ENCODE data around the gene PCED1A.

Gene PCED1A

DNA sequence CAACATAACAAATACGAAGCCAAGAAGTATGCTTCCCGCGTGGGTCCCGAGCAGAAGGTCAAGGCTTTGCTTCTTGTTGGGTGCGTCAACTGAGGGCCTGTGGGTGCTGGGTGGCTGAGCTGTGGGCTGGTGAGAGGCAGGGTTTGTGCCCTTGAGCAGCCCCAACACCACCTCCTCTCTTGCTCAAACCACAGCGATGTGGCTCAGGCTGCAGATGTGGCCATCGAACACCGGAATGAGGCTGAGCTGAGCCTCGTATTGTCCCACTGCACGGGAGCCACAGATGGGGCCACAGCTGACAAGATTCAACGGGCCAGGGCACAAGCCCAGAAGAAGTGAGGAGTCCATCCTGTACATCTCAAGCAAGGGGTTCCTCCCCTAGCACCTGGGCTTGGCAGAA lies 25.8 kb upstream of the PCED1A start:
- DNase-seq (ENCODE audit: low read depth in 2 of 2, low spot score in 1 of 2), result no peak

DNA sequence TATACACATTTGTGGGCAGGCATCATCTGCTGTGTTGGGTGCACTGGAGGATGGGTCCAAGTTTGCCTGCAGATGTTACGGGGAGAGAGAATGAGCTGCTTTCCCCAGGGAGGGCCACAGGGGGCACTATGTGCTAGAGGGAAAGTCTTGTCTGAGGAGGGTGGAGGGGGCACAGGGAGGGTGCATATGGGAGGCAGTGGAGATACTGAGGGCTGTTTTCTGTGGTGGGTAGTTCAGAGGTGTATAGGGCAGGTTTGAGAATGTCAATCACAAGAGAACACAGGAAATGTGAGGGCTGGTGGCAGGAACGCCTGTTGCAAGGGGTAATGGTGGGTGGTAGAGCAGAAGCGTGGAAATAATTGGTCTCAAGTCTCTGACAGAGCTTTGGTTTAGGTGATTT lies 25.2 kb upstream of the PCED1A start:
- DNase-seq (ENCODE audit: low read depth in 2 of 2, low spot score in 1 of 2), result peak; percentile 29 to 41

DNA sequence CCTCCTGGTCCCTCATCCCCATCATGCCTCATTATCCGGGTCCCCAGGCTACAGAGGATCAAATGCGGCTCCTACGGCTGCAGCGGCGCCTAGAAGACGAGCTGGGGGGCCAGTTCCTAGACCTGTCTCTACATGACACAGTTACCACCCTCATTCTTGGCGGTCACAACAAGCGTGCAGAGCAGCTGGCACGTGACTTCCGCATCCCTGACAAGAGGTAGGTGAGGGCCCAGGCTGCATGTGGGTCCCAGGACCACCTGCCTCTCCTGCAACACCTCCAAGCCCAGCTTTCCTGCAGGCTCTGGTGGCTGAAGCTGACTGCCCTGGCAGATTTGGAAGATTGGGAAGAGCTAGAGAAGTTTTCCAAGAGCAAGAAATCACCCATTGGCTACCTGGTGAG lies 24.6 kb upstream of the PCED1A start:
- DNase-seq (ENCODE audit: low read depth in 2 of 2, low spot score in 1 of 2), result no peak

DNA sequence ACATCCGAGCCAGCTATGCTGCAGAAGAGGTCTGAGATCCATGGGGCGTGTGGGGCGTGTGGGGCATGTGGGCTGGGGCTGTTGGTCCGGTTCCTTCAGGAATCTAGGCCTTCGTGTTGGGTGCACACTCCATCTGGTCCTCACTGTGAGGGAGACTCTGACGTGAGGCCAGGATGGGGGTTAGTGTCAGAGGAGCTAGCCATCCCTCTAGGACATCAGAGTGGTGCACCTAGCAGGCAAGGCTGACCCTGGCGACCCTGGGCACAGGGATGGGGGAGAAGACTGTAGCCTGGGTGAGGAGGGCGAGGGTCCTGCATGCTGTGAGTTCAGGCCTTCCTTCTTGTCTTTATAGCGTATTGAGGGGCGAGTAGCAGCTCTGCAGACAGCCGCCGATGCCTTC lies 24.2 kb upstream of the PCED1A start:
- no peak for DNase-seq (ENCODE audit: low read depth in 2 of 2, low spot score in 1 of 2)

DNA sequence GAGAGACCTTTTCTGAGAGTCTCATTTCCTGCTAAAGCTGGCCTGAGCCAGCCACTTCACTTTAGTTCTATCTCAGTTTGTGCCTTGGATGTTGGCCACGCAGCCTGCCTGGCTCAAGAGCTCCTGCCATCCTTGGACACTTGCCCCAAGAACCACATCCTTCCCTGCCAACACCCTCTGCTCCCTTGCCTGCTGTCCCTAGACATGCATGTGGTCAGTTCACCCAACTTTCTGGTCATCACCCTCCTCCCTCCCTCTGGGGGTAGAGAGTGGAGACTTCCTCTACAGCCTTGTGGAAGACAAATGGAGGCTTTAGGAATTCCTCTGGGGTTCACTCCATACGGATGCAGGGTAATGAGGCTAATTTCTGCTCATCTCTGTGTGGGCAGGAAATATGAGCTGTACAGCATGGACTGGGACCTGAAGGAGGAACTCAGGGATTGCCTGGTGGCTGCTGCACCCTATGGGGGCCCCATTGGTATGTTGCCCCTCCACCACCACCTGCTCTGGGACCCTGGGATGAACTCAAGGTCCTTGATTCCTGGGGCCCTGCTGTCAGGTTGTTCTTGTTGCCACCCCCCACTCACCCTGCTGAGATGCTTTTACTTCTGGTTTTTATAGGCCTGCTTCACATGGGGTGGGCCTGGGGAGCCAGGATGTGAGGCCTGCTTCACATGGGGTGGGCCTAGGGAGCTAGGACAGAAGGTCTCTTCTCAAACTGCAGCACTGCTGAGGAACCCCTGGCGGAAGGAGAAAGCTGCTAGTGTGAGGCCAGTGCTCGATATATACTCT lies 19.1 kb upstream of the PCED1A start:
- no peak for DNase-seq (ENCODE audit: low read depth in 2 of 2, low spot score in 1 of 2)

DNA sequence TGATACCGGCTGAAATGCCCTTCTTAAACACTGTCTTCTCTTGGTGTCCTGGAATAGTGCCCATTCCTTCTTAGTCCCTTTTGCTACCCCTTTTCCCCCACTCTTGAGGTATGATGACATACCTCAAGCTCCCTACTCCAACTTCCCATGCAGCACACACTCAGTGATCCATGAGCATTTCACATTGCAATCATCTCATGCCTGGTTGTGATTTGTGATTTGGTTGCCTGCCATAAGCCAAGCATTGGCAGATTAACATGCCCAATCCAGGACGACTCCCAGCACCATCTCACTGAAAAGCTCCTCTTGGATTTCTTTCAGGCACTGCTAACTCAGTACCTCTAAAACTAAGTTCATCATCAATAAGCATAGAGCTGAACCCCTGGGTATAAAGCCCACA lies 18.1 kb upstream of the PCED1A start:
- no peak for DNase-seq (ENCODE audit: low read depth in 2 of 2, low spot score in 1 of 2)

DNA sequence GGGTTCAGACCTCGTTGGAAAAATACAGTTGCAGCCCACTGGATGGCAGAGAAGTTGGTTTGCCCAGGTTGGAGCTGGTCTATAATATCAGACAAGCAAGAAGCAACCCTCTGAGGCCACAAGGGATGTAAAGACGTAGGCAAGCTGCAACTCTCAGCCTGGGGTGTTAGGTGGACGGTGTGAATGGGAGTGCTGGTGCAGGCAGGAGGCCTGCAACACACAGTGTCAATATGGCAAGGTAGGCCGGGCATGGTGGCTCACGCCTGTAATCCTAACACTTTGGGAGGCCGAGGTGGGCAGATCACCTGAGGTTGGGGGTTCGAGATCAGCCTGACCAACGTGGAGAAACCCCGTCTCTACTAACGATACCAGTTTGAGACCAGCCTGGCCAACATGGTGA lies 10.6 kb upstream of the PCED1A start:
- no peak for DNase-seq (ENCODE audit: low read depth in 2 of 2, low spot score in 1 of 2)

DNA sequence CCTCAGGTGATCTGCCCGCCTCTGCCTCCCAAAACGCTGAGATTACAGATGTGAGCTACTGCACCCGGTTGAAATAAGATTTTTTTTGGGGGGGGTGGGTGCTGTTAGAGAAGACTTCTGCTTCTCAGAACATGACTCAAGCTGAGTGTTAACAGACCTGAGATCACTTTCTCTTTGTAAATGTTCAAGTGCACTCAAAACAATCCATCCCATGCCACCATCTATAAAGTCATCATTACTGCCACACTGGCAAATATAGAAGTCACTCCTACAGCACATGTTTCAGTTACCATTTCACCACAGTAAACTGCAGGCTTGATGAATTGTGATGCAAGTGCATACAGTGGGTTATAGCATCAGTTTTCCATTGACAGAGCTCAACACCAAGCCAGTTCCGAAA lies 9.1 kb upstream of the PCED1A start:
- no peak for DNase-seq (ENCODE audit: low read depth in 2 of 2, low spot score in 1 of 2)

DNA sequence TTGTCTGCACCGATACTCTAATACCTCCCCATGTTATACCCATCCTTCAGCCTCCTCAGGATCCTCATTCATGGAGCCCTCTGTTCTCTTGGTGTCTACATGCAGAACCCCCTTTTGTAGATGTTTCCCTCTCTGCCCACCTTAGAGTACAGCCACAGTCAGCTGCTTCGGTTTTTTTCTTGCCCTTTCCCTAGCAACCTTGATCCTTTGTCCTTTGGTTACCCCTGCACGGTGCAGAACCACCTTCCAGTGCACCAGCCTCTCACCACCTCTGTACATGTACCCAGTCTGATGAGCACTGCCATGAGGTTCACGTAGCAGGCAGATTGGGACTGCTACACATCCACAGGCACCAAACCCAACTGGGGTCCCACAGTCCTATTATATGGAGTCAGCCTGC lies 7.3 kb upstream of the PCED1A start:
- DNase-seq (ENCODE audit: low read depth in 2 of 2, low spot score in 1 of 2), result no peak

DNA sequence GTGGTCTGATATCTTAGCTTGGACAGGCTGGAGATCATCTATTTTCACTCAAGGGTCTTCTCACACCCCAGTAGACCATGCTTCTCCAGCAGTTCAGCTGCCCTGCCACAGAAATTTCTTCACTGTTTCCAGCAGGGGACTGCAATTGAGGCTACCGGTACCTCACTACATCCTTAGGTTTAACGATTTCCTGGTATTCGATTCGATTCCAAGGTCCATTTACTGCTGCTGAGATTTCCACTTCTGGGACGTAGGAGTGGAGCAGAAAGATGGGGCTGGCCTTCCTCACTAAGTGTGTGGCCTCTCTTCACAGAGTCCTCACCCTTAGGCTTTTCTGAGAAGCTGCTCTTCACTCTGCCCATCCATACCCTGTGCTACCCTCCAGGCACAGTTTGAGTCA lies 6.2 kb upstream of the PCED1A start:
- DNase-seq (ENCODE audit: low read depth in 2 of 2, low spot score in 1 of 2), result no peak

DNA sequence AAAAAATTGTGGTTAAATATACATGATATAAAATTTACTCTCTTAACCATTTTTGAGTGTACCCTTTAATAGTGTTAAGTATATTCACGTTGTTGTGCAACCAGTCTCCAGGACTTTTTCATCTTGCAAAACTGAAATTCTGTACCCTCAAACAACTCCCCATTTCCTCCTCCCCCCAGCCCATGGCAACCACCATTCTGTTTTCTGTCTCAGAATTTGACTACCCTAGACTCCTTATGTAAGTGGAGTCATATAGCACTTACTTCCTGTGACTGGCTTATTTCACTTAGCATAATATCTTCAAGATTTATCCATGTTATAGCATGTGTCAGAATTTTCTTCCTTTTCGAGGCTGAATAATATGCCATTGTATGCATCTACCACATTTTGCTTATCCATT lies 5.2 kb upstream of the PCED1A start:
- DNase-seq (ENCODE audit: low read depth in 2 of 2, low spot score in 1 of 2), result no peak

DNA sequence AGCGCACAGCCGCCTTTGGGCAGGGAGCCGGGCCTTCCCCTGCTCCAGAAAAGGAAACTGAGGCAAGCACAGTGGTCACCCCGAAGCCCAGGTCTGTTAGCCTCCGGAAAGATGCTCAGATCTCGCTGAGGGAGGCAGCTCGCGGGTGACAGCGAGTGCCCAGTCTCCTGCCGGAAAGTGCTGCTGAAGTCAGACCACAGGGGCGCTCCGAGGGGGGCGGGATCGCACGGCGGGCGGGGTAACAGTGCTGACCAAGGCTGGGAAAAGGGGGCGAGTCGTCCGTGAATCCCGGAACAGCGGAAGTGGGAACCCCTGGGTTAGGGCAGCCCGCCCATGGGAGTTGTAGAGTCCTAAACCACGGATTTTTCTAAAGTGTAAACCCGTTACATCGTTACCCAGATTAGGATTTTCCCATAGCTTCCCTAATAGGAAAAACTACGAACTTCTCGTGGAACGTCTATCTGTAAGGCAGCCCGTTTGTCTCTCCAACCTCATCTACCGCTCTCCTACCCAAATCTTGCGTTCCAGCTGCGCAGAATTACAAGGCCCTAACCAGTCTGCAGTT lies 594 bp upstream of the PCED1A start:
- no peak for DNase-seq (ENCODE audit: low read depth in 2 of 2, low spot score in 1 of 2)

DNA sequence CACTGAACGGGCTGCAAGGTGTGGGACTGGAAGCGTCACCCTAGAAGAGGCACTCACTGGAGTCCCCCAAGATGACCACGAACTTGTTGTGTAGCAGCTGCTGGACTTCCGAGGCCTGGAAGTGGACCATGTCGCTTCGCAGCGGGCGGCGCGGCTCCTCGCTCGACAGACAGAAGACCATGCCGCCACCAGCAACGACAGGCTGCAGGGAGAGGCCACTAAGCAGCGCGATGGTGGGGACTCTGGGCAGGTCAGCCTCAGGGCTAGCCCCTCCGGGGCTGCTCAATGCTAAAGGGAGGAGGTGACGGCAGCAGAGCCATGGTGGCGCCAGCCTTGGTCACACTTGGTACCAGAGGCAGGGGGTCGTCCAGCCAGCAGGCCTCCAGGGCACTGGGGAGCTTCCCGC lies 720 bp downstream of the PCED1A start:
- DNase-seq (ENCODE audit: low read depth in 2 of 2, low spot score in 1 of 2), result no peak

DNA sequence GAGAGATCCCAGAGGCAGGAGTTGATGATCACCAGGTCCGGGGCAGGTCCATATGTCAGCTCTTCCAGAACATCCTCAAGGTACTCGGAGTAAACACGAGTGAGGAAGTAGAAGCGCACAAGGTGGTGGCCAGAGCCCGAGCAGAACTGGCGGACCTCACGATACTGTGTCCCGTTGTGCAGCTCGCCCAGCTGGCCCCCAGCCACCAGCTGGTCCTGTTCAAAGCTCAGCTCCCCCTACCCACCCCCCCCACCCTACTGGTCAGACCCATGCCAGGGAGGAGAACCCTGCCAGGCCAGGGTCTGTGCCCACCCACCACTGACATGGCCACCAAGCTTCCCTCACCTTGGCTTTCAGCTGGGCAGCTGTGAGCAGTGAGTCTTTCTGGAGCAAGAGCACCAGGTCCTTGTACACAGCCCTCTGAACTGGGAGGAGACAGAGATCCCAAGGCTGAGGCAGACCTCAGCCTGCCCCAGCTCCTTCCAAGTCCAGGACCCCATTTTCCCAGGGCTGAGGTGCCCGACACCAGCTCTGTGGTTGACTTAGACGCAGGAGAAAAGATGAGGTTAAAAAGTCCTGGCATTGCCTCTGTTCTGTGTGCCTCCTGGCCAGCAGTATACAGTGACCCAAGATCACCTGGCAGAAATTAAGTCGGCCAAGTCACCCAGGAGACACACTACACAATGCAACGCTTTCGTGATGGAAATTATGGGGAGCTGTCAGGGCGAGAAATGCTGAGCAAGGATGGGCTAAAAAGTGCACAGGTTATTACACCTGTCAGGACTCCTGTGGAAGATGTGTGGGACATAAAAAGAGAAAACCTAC lies 1.4 kb downstream of the PCED1A start:
- DNase-seq (ENCODE audit: low read depth in 2 of 2, low spot score in 1 of 2), result no peak

DNA sequence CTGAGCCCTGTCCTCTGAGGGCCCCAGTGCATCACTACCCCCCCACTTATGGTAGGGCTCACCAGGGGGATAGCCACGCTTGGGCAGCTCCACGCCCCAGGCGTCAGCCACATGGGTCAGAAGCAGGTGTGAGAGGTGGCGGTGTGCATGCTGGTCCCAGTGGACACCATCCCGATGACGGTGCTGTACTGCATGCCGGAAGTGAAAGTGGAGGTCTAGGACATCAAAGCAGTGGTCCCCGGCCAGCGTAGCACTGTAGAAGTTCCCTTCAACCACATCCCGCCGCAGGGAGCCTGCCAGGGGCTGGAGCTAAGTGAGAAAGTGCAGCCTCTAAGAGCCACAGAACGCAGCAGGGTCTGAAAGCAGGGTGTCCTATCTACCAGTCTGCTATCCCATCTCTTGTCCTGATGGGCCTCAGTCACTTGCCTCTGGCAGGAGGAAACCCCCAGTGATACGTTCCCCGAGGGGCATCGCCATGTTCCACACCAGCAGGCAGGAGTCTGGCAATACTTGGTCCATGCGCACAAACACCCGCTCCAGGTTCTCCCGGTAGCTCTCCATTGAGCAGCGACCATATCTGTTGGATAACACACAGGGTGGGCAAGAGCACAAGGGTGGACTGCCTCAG lies 2.2 kb downstream of the PCED1A start:
- DNase-seq (ENCODE audit: low read depth in 2 of 2, low spot score in 1 of 2), result no peak

DNA sequence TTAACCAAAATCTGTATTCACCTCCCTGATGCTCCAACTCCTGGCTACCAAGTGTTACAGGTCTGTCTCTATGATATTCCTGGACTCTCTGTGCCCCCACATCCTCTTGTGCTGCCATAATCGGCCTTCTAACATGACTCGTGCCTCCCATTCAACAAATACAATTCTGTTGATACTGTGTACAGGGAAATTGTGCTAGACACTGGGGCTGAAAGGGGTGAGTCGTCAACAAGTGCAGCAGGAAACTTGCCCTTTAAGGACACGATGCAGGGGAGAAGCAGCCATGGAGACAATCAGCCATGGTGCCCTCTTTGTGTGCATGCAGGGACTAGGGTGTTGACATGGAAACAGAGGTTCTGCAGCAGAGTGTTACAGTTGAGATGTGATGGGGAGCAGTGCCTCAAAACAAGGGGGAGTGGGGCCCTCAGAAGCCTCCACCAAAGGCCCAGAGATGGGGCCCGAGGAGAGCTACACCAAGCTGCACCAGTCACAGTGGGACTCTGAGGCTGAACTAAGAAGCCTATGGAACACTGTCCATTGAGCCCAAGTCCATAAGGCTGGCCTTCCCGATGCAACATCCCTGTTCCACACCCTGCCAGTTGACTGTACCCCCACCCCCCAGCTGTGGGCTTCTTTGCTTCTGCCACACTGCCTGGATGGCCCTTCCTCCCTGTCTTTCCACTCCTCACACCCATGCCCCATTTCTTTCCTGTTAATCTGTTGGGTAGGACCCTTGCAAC lies 3.1 kb downstream of the PCED1A start:
- DNase-seq (ENCODE audit: low read depth in 2 of 2, low spot score in 1 of 2), result no peak

DNA sequence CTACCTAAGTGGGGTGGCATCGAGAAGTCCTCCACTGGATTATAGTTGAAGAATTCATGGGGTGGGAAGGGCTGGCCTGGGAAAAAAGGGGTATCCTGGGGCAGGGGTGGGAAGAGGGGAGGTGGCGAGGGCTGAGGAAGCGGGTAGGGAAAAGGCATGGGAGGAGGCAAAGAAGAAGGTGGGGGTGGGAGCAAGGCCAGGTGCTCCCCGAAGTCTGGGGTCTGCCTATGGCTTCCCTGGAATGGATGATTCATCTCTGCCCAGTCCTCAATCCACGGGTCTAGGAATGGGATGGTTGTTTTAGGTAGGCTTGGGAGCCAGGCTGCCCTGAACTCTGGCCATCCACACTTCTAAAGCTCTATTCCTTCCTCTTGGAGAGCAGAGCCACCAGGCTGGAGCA lies 4.4 kb downstream of the PCED1A start:
- no peak for DNase-seq (ENCODE audit: low read depth in 2 of 2, low spot score in 1 of 2)

DNA sequence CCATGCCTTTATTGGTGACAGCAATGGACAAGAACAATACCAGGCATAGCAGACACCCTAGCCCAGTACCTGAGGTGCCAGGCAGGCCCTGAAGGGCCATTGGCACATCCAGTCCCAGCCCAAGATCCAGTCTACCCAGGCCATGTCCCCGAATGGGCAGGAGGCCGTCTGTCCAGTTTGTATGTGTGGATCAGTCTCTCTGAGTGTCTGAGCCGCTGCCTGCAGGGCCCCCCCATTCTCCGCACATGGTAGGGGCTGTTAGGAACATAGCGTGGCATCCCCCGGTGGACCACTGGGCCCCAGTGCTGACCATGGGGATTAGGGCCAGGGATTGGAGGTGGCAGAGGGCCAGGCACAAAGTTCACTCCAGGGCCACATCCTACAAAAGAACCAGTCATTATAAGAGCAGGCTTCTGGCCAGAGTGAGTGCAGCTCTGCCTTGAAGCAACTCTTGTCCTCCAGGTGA lies 5.1 kb downstream of the PCED1A start:
- DNase-seq (ENCODE audit: low read depth in 2 of 2, low spot score in 1 of 2), result no peak

DNA sequence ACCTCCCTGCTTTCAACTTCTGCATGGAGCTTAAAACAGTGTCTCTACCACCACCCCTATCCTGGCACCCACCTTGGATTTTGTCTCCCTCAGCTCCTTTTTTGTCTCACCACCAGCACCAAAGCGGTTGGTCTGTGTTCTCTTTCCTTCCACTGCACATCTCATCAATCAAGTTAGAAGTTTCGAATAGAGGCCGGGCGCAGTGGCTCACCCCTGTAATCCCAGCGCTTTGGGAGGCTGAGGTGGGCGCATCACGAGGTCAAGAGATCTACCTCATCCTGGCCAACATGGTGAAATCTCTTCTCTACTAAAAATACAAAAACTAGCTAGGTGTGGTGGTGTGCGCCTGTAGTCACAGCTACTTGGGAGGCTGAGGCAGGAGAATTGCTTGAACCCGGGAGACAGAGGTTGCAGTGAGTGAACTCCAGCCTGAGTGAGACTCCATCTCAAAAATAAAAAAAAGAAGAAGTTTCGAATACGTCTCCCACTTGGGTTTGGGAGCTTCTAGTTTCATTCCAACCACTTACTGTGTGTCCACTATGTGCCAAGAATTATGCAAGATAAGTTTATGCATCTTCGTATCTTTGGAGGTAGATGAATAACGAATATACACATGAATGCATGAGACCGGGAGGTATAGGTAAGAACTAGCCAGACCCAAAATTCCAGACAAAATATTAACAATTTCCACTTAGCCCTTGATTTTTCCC lies 5.9 kb downstream of the PCED1A start:
- no peak for DNase-seq (ENCODE audit: low read depth in 2 of 2, low spot score in 1 of 2)

DNA sequence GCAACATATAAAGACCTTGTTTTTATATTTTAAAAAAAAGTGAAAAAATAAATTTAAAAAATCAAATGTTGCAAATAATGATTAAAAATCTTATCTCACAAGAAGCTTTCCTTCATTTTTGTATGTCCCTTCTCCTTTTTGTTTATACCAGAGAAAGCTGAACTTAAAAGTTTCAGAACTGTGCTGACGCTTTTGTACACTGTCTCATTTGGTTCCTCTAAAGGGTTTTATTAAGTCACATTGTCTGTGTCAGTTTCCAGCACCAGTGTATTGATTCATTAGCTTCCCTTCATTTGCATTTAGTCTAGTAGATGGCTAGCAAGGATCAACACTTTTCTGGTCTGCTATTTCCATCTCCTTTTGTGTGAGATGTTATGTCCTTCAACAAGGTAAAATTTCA lies 6.7 kb downstream of the PCED1A start:
- DNase-seq (ENCODE audit: low read depth in 2 of 2, low spot score in 1 of 2), result no peak
